ENCODE measurements around the gene DDX60. TPM values are rescaled to one million over a fixed set of nuclear protein-coding genes. Genes with fewer than 3 reads are reported as not detected.

The DDX60 gene
- polyA plus RNA-seq, 1 donor from 2014 or later: not detected

GRCh38 chr4:168272488-168272887 lies 46.1 kb downstream of the DDX60 start:
- Histone ChIP-seq H3K27me3 (ENCODE audit: insufficient read depth, low read depth, low read length) (no peaks in the 10 kb centered on the region), H3K4me2 (ENCODE audit: low read length) (no peak overlapping the region), H3K9me2 (ENCODE audit: insufficient read depth, low read length) (no peaks in the 10 kb centered on the region), H3K79me2 (replicated peaks; ENCODE audit: insufficient read depth, low read length) (no peaks in the 10 kb centered on the region), H3F3A (ENCODE audit: insufficient read depth, low read length, poor library complexity, severe bottlenecking) (no peaks in the 10 kb centered on the region), H3K4me3 (ENCODE audit: low read length) (no peak overlapping the region), H3K36me3 (ENCODE audit: insufficient read depth, low read length) (no peaks in the 10 kb centered on the region), H3K9ac (ENCODE audit: low read length) (no peak overlapping the region), H3K27ac (ENCODE audit: low read length) (no peak overlapping the region), H3K9me3 (ENCODE audit: low read length) (no peaks in the 10 kb centered on the region), H4K20me1 (ENCODE audit: insufficient read depth) (no peaks in the 10 kb centered on the region), H2AFZ (ENCODE audit: low read depth, low read length) (no peak overlapping the region)
- TF ChIP-seq CTCF (IDR thresholded peaks at IDR 0.05; ENCODE audit: poor library complexity, severe bottlenecking) (no peak), TAF1 (IDR thresholded peaks at IDR 0.05; ENCODE audit: low read depth) (no peak), POLR2AphosphoS5 (IDR thresholded peaks at IDR 0.05) (no peak), RAD21 (conservative IDR thresholded peaks at IDR 0.05) (no peak), MXI1 (conservative IDR thresholded peaks at IDR 0.05; ENCODE audit: poor library complexity, severe bottlenecking) (no peak), REST (IDR thresholded peaks at IDR 0.05; ENCODE audit: borderline replicate concordance) (no peak), EZH2 (IDR thresholded peaks at IDR 0.05; ENCODE audit: borderline replicate concordance, insufficient read depth, low read length, poor library complexity, severe bottlenecking) (no peak)

GRCh38 chr4:168269896-168270295 lies 48.7 kb downstream of the DDX60 start:
- no peak overlapping the region for H3K9ac ChIP-seq (ENCODE audit: low read length)
- H3F3A ChIP-seq (ENCODE audit: insufficient read depth, low read length, poor library complexity, severe bottlenecking): no peaks in the 10 kb centered on the region
- H3K27me3 ChIP-seq (ENCODE audit: insufficient read depth, low read depth, low read length): no peaks in the 10 kb centered on the region
- no peak overlapping the region for H3K4me2 ChIP-seq (ENCODE audit: low read length)
- H3K9me2 ChIP-seq (ENCODE audit: insufficient read depth, low read length): no peaks in the 10 kb centered on the region
- H3K9me3 ChIP-seq (ENCODE audit: low read length): no peaks in the 10 kb centered on the region
- H2AFZ ChIP-seq (ENCODE audit: low read depth, low read length): no peak overlapping the region
- no peak overlapping the region for H3K4me3 ChIP-seq (ENCODE audit: low read length)
- no peak overlapping the region for H3K27ac ChIP-seq (ENCODE audit: low read length)
- no peaks in the 10 kb centered on the region for H3K79me2 ChIP-seq (replicated peaks; ENCODE audit: insufficient read depth, low read length)
- no peak for TF ChIP-seq MXI1 (conservative IDR thresholded peaks at IDR 0.05; ENCODE audit: poor library complexity, severe bottlenecking)
- TF ChIP-seq CTCF (IDR thresholded peaks at IDR 0.05; ENCODE audit: poor library complexity, severe bottlenecking): no peak
- TF ChIP-seq SMC3 (conservative IDR thresholded peaks at IDR 0.05; ENCODE audit: poor library complexity): no peak
- no peak for TF ChIP-seq EZH2 (IDR thresholded peaks at IDR 0.05; ENCODE audit: borderline replicate concordance, insufficient read depth, low read length, poor library complexity, severe bottlenecking)
- TF ChIP-seq REST (IDR thresholded peaks at IDR 0.05; ENCODE audit: borderline replicate concordance): no peak
- TF ChIP-seq TAF1 (IDR thresholded peaks at IDR 0.05; ENCODE audit: low read depth): no peak
- no peak for TF ChIP-seq RAD21 (conservative IDR thresholded peaks at IDR 0.05)
- TF ChIP-seq POLR2AphosphoS5 (IDR thresholded peaks at IDR 0.05): no peak
- no peak for TF ChIP-seq EP300 (conservative IDR thresholded peaks at IDR 0.05; ENCODE audit: poor library complexity, severe bottlenecking)
- H3K36me3 ChIP-seq (ENCODE audit: insufficient read depth, low read length): no peaks in the 10 kb centered on the region
- H4K20me1 ChIP-seq (ENCODE audit: insufficient read depth): no peaks in the 10 kb centered on the region

Measured in neural cell (in vitro differentiated cells).